ENCODE measurements around the gene TUBGCP6.

- no peak for TF ChIP-seq CTCF (IDR thresholded peaks at IDR 0.05)
- no peak for TF ChIP-seq EZH2 (IDR thresholded peaks at IDR 0.05; ENCODE audit: borderline replicate concordance, insufficient read depth, low read depth, low read length, poor library complexity, severe bottlenecking)
Measured at GRCh38 chr22:50274771-50275170, 29.9 kb upstream of the TUBGCP6 start.

Measured in B cell (primary cell).